Kidney glomerular epithelial cell (primary cell): Measurements from ENCODE around the gene PCP4.

Experiments
- DNase-seq: peaks from one replicate; lab custom pipeline; 2025; lab: John Stamatoyannopoulos, UW

Gene PCP4

GRCh38 chr21:39923476-39923875 lies 56.2 kb downstream of the PCP4 start:
- DNase-seq, result no peak

GRCh38 chr21:39924577-39925308 lies 57.5 kb downstream of the PCP4 start:
- DNase-seq, result no peak

- DNase-seq, result no peak
Observed at GRCh38 chr21:39927304-39927886, 60.2 kb downstream of the PCP4 start.

- DNase-seq, result no peak
Observed at GRCh38 chr21:39932335-39932734, 65.1 kb downstream of the PCP4 start.

GRCh38 chr21:39934895-39935294 lies 67.7 kb downstream of the PCP4 start:
- DNase-seq, result no peak

GRCh38 chr21:39935716-39936115 lies 68.5 kb downstream of the PCP4 start:
- no peak for DNase-seq

- DNase-seq, result no peak
Observed at GRCh38 chr21:39938086-39938625, 70.9 kb downstream of the PCP4 start.

GRCh38 chr21:39946199-39946598 lies 79.0 kb downstream of the PCP4 start:
- no peak for DNase-seq

GRCh38 chr21:39947031-39947430 lies 79.8 kb downstream of the PCP4 start:
- no peak for DNase-seq

GRCh38 chr21:39951183-39952101 lies 84.2 kb downstream of the PCP4 start:
- DNase-seq, result no peak

- no peak for DNase-seq
Observed at GRCh38 chr21:39952265-39952664, 85.0 kb downstream of the PCP4 start.

- DNase-seq, result no peak
Observed at GRCh38 chr21:39954570-39954969, 87.3 kb downstream of the PCP4 start.

GRCh38 chr21:39955326-39955725 lies 88.1 kb downstream of the PCP4 start:
- DNase-seq, result no peak

- no peak for DNase-seq
Observed at GRCh38 chr21:39956586-39956985, 89.3 kb downstream of the PCP4 start.

- no peak for DNase-seq
Observed at GRCh38 chr21:39958731-39959130, 91.5 kb downstream of the PCP4 start.

GRCh38 chr21:39961251-39961650 lies 94.0 kb downstream of the PCP4 start:
- DNase-seq, result peak; percentile 44

- no peak for DNase-seq
Observed at GRCh38 chr21:39965026-39965425, 97.8 kb downstream of the PCP4 start.

- DNase-seq, result no peak
Observed at GRCh38 chr21:39966786-39967185, 99.5 kb downstream of the PCP4 start.

GRCh38 chr21:39968010-39968409 lies 100.8 kb downstream of the PCP4 start:
- DNase-seq, result no peak

GRCh38 chr21:39969691-39970364 lies 102.6 kb downstream of the PCP4 start:
- DNase-seq, result no peak

GRCh38 chr21:39971956-39972355 lies 104.7 kb downstream of the PCP4 start:
- DNase-seq, result no peak

- DNase-seq, result no peak
Observed at GRCh38 chr21:39972471-39972870, 105.2 kb downstream of the PCP4 start.
